ENCODE data around the gene CBX4. TPM values are rescaled to one million over a fixed set of nuclear protein-coding genes. Genes with fewer than 3 reads are reported as not detected.
"Not testable (repeated sequence)": the region's sequence is repeated elsewhere in the genome, so short reads cannot be mapped to it uniquely, and the experiment has no call there.

The CBX4 gene
- polyA plus RNA-seq, 2 donors, result 10.7 to 15.8 TPM

DNA sequence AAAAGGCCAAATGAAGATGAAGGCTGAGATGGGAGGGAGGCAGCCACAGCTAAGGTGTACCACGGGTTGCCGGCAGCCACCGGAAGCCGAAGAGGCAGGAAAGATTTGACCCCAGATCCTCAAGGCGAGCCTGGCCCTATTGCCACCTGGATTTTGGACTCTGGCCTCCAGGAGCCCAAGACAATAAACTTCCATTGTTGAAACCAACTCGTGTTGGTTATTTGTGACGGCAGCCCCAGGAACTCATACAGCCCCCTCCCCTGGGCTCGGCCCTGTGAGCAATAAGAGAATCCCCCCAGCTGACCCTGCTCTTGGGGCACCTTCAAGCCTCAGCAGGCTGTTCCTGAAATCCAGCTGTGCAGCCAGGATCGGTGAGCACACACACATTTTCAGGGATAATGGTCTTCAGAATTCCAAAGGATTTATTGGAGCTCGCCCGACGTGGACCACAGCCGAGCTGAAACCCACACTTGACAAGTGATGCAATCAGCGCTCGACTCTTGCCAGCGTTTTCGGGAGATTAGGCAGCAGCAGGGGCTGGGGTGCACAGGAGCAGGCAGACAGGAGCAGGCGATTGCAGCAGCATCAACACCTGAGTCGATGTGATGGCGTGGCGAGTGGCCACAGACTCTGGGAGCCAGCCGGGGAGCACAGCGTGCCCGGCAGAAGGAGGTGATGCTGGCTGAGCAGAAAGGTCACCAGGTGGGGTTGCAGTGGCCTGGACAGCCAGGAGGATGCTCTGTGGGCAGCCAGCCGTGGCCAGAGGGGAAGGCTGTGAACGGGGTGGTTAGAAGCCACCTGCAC lies 22.4 kb upstream of the CBX4 start:
- Histone ChIP-seq H3K9me3 (ENCODE audit: control insufficient read depth in 2 of 2, insufficient read depth in 1 of 2, low read depth in 1 of 2, low read length in 1 of 2) (no peaks in the 10 kb centered on the region), H3K4me3 (ENCODE audit: low read depth in 1 of 2, low read length in 2 of 2) (no peak overlapping the region), H3K36me3 (ENCODE audit: control insufficient read depth in 2 of 2, insufficient read depth in 2 of 2, low read length in 1 of 2) (no peaks in the 10 kb centered on the region), H3K27me3 (ENCODE audit: control insufficient read depth in 1 of 2, insufficient read depth in 2 of 2, low read length in 2 of 2) (no peaks in the 10 kb centered on the region), H3K27ac (ENCODE audit: low read depth in 2 of 2, low read length in 1 of 2) (no peak overlapping the region), H3K4me1 (ENCODE audit: control insufficient read depth in 2 of 2, insufficient read depth in 2 of 2, low read length in 1 of 2) (no peaks in the 10 kb centered on the region)
- 56 to 66% methylated on average over 26 of the region's 26 CpGs for WGBS, 2 donors

DNA sequence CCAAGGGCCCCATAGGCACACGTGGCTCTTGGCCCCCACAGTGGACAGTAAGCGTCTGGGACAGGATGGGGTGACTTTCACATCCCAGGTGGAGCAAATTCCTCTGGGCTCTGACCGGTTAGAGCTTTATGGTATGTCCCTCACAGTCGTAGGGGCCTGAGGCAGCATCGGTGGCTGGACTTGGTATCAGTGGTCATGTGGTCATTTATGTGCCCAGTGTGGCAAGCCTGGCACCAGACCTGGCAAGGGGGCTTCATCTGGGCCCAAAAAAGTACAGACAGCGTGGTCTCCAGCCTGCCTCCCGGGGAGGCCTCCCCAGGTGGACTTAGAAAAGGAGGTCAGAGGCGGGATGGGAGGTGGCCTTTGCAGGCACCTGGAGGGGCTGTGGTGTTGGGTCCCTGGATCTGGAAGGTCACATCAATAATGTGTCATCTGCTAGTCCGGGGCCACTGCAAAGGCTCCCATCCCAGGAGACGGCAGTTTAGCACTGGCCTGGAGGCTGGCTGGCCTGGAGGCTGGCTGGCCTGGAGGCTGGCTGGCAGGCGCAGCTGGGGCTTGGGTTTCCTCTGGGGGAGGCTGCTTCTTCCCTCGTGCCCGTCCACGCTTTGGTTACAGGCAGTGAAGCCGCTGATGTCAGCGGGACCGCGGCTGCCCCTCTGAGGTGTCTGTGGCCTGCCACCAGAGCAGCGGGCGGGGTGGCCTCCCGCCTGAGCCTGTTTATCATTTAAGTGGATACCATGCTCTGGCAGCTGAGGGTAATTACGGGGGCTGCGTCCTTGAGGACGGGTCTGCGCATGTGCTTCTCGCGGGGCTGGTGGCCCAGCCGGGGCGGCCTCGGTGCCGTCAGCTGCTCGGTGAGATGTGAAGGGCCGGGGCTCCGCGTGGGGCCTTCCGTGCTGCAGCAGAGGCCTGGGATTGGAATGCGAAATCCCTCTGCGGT lies 20.7 kb upstream of the CBX4 start:
- Histone ChIP-seq H3K4me1 (ENCODE audit: control insufficient read depth in 2 of 2, insufficient read depth in 2 of 2, low read length in 1 of 2) (no peaks in the 10 kb centered on the region), H3K27me3 (ENCODE audit: control insufficient read depth in 1 of 2, insufficient read depth in 2 of 2, low read length in 2 of 2) (no peaks in the 10 kb centered on the region), H3K27ac (ENCODE audit: low read depth in 2 of 2, low read length in 1 of 2) (no peak overlapping the region), H3K9me3 (ENCODE audit: control insufficient read depth in 2 of 2, insufficient read depth in 1 of 2, low read depth in 1 of 2, low read length in 1 of 2) (no peaks in the 10 kb centered on the region), H3K4me3 (ENCODE audit: low read depth in 1 of 2, low read length in 2 of 2) (no peak overlapping the region), H3K36me3 (ENCODE audit: control insufficient read depth in 2 of 2, insufficient read depth in 2 of 2, low read length in 1 of 2) (no peaks in the 10 kb centered on the region)
- WGBS, 2 donors, result 83 to 85% methylated on average over 37 to 38 of the region's 38 CpGs

DNA sequence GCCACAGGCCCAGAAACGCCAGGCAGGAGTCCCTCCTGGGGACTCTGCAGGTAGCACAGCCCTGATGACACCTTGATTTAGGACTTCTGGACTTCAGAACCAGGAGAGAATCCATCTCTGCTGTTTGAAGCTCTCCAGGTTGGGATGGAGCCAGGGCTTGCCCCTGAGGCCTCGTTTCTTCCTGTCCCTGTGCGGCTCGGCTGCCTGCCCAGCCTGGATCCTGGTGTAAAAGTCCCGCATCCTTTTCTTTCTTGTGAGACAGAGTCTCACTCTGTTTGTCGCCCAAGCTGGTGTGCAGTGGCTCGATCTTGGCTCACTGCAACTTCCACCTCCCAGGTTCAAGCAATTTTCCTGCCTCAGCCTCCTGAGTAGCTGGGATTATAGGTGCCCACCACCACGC lies 17.9 kb upstream of the CBX4 start:
- WGBS, 2 donors, result 54 to 62% methylated on average over 8 of the region's 8 CpGs
- H3K36me3 ChIP-seq (ENCODE audit: control insufficient read depth in 2 of 2, insufficient read depth in 2 of 2, low read length in 1 of 2), result no peaks in the 10 kb centered on the region
- no peaks in the 10 kb centered on the region for H3K9me3 ChIP-seq (ENCODE audit: control insufficient read depth in 2 of 2, insufficient read depth in 1 of 2, low read depth in 1 of 2, low read length in 1 of 2)
- no peak overlapping the region for H3K4me3 ChIP-seq (ENCODE audit: low read depth in 1 of 2, low read length in 2 of 2)
- H3K27me3 ChIP-seq (ENCODE audit: control insufficient read depth in 1 of 2, insufficient read depth in 2 of 2, low read length in 2 of 2), result no peaks in the 10 kb centered on the region
- H3K4me1 ChIP-seq (ENCODE audit: control insufficient read depth in 2 of 2, insufficient read depth in 2 of 2, low read length in 1 of 2), result no peaks in the 10 kb centered on the region
- no peak overlapping the region for H3K27ac ChIP-seq (ENCODE audit: low read depth in 2 of 2, low read length in 1 of 2)

DNA sequence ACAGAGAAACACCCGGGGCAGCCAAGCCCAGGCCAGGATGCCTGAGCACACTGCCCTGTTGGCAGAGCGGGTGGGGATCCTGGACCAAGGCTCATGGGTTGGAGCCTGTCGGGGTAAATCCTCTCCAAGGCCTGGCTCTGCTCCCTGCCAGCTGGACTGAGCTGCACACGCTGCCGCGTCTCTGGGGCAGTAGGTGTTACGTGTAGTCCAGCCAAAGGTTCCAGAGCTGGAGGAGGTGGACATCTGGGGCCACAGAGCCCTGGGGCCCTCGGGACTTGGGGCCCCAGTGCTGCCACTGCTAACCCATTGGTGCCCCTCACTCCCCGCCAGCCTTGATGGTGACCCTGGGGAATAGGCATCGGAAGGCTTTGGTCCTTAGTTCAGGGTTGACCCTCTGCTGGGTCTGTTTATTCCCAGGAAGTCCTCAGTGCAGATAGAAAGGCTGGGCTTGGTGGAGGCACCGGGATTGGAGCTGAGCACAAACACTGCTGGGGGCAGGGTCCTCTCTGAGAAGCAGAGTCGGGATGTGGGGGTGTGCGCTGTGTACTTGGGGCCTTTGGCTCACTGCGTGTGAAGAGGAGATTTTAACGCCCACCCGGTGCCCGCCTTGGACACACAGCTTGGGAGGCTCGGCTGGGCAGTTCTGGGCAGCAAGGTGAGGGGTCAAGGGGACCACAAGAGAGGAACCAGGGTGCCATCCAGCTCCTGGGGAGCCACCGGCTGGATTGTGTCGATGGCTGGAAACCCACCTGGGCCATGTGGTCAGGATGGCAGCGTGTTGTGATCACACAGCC lies 16.3 kb upstream of the CBX4 start:
- H3K4me3 ChIP-seq (ENCODE audit: low read depth in 1 of 2, low read length in 2 of 2), result no peak overlapping the region
- no peak overlapping the region for H3K27ac ChIP-seq (ENCODE audit: low read depth in 2 of 2, low read length in 1 of 2)
- 82 to 83% methylated on average over 21 of the region's 21 CpGs for WGBS, 2 donors
- H3K36me3 ChIP-seq (ENCODE audit: control insufficient read depth in 2 of 2, insufficient read depth in 2 of 2, low read length in 1 of 2), result no peaks in the 10 kb centered on the region
- no peaks in the 10 kb centered on the region for H3K9me3 ChIP-seq (ENCODE audit: control insufficient read depth in 2 of 2, insufficient read depth in 1 of 2, low read depth in 1 of 2, low read length in 1 of 2)
- peaks cover 0 to 8% of the 10 kb centered on the region in 2 donors for H3K4me1 ChIP-seq (ENCODE audit: control insufficient read depth in 2 of 2, insufficient read depth in 2 of 2, low read length in 1 of 2)
- no peaks in the 10 kb centered on the region for H3K27me3 ChIP-seq (ENCODE audit: control insufficient read depth in 1 of 2, insufficient read depth in 2 of 2, low read length in 2 of 2)

DNA sequence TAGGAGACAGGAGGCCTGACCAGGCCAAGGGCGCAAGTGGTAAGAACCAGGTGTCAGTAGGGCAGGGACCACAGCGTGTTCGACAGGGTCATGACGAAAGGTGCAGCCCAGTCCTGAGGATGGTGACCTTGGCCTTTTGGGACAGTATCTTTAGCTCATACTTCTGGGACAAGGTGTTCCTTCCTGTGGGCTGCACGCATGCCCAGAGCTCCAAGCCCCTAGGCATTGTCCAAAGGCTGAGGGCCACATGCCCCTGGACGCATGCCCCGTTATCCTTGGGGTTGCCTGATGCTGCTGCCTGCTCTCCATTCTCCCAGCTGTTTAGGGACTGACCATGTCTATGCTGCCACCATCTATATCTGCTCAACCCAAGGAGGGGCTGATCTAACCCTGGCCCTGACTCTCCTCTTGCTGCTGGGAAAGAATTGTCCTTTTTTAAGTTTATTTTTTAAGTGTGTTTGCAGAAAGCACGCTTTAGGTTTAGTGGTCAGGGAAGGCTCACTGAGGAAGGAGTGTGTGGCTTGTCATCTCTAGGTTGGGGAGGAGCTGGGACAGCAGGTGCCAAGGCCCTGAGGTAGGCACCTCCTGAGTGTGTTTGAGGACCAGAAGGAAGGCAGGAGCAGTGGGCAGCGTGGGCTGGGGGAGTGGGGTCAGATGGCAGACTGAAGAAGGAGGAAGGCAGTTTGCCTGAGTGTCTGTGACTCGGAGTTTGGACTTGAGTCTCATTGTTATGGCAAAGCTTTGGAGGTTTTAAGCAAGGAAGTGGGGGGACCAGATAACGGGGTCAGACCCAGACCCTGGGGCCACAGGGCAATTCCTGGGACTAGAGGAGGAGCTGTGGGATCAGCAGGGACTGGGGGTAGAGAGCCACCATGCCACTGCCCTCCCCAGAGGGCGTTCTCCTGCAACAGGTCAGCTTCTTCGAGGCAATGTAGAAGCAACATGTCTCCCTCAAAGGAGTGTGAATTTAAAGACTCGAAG lies 15.1 kb upstream of the CBX4 start:
- Histone ChIP-seq H3K27me3 (ENCODE audit: control insufficient read depth in 1 of 2, insufficient read depth in 2 of 2, low read length in 2 of 2) (no peaks in the 10 kb centered on the region), H3K27ac (ENCODE audit: low read depth in 2 of 2, low read length in 1 of 2) (no peak overlapping the region), H3K4me3 (ENCODE audit: low read depth in 1 of 2, low read length in 2 of 2) (no peak overlapping the region), H3K4me1 (ENCODE audit: control insufficient read depth in 2 of 2, insufficient read depth in 2 of 2, low read length in 1 of 2) (peaks cover 0 to 9% of the 10 kb centered on the region in 2 donors), H3K9me3 (ENCODE audit: control insufficient read depth in 2 of 2, insufficient read depth in 1 of 2, low read depth in 1 of 2, low read length in 1 of 2) (no peaks in the 10 kb centered on the region), H3K36me3 (ENCODE audit: control insufficient read depth in 2 of 2, insufficient read depth in 2 of 2, low read length in 1 of 2) (no peaks in the 10 kb centered on the region)
- 78 to 79% methylated on average over 14 of the region's 14 CpGs for WGBS, 2 donors

DNA sequence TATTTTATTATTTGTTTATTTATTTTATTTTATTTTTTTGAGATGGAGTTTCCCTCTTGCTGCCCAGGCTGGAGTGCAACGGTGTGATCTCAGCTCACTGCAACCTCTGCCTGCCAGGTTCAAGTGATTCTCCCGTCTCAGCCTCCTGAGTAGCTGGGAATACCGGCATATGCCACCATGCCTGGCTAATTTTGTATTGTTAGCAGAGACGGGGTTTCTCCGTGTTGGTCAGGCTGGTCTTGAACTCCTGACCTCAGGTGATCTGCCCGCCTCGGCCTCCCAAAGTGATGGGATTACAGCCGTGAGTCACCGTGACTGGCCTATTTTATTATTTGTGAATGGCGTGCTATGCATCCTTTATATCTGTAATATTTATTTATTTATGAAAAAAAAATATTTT lies 13.9 kb upstream of the CBX4 start:
- not testable (repeated sequence) for H3K4me1 ChIP-seq (ENCODE audit: control insufficient read depth in 2 of 2, insufficient read depth in 2 of 2, low read length in 1 of 2); H3K4me3 ChIP-seq (ENCODE audit: low read depth in 1 of 2, low read length in 2 of 2); H3K36me3 ChIP-seq (ENCODE audit: control insufficient read depth in 2 of 2, insufficient read depth in 2 of 2, low read length in 1 of 2); H3K9me3 ChIP-seq (ENCODE audit: control insufficient read depth in 2 of 2, insufficient read depth in 1 of 2, low read depth in 1 of 2, low read length in 1 of 2); H3K27me3 ChIP-seq (ENCODE audit: control insufficient read depth in 1 of 2, insufficient read depth in 2 of 2, low read length in 2 of 2); H3K27ac ChIP-seq (ENCODE audit: low read depth in 2 of 2, low read length in 1 of 2)
- 64 to 66% methylated on average over 10 of the region's 10 CpGs for WGBS, 2 donors

DNA sequence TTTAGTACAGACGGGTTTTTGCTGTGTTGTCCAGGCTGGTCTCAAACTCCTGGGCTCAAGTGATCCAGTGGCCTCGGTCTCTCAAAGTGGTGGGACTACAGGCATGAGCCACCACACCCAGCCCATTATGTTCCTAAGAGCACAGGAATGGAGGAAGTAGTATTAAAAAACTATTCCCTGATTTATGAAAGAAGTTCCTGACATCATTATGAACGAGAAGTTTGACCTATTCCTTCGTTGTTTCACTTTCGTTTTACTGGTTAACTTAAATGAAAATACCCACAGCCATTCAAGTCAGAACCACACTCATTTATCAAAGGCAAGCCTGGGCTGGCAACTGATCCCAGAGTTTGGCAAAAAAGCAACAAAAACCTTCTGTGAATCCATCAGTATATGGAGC lies 13.5 kb upstream of the CBX4 start:
- H3K27ac ChIP-seq (ENCODE audit: low read depth in 2 of 2, low read length in 1 of 2), result peak overlapping the region; percentile 71 to 73

DNA sequence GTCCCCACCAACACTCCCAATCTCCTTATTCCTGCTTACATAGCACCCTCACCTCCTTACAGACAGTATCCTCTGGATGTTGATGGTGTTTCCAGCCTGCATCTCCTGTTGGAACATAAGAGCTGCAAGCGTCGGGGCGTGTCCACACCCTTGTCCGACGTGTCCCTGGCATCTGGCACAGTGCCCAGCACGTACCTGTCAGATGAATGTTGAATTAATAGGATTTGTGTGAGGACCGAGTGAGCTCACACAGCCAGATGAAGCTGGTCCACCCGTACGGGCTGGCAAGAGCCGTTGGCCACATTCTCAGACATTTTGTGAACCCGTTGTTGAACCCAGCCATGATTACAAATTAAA lies 12.2 kb upstream of the CBX4 start:
- Histone ChIP-seq H3K27ac (ENCODE audit: low read depth in 2 of 2, low read length in 1 of 2) (peak overlapping the region; percentile 83 to 94), H3K9me3 (ENCODE audit: control insufficient read depth in 2 of 2, insufficient read depth in 1 of 2, low read depth in 1 of 2, low read length in 1 of 2) (no peaks in the 10 kb centered on the region)
- WGBS, 2 donors, result 48 to 59% methylated on average over 11 of the region's 11 CpGs

More for the DNA sequence above, 13.5 kb upstream of the CBX4 start:
- WGBS, 2 donors, result 7 to 13% methylated on average over 5 of the region's 5 CpGs
- Histone ChIP-seq H3K4me1 (ENCODE audit: control insufficient read depth in 2 of 2, insufficient read depth in 2 of 2, low read length in 1 of 2) (peaks cover 0 to 9% of the 10 kb centered on the region in 2 donors), H3K9me3 (ENCODE audit: control insufficient read depth in 2 of 2, insufficient read depth in 1 of 2, low read depth in 1 of 2, low read length in 1 of 2) (no peaks in the 10 kb centered on the region), H3K4me3 (ENCODE audit: low read depth in 1 of 2, low read length in 2 of 2) (peak overlapping the region in 1 of 2 donors; percentile 20), H3K27me3 (ENCODE audit: control insufficient read depth in 1 of 2, insufficient read depth in 2 of 2, low read length in 2 of 2) (no peaks in the 10 kb centered on the region), H3K36me3 (ENCODE audit: control insufficient read depth in 2 of 2, insufficient read depth in 2 of 2, low read length in 1 of 2) (no peaks in the 10 kb centered on the region)

More for the DNA sequence above, 12.2 kb upstream of the CBX4 start:
- H3K36me3 ChIP-seq (ENCODE audit: control insufficient read depth in 2 of 2, insufficient read depth in 2 of 2, low read length in 1 of 2), result no peaks in the 10 kb centered on the region
- H3K4me1 ChIP-seq (ENCODE audit: control insufficient read depth in 2 of 2, insufficient read depth in 2 of 2, low read length in 1 of 2), result peaks cover 0 to 9% of the 10 kb centered on the region in 2 donors
- H3K27me3 ChIP-seq (ENCODE audit: control insufficient read depth in 1 of 2, insufficient read depth in 2 of 2, low read length in 2 of 2), result no peaks in the 10 kb centered on the region
- H3K4me3 ChIP-seq (ENCODE audit: low read depth in 1 of 2, low read length in 2 of 2), result no peak overlapping the region

Measured in esophagus (tissue), 2 donors.